HG03575 (cell line): ENCODE measurements around the gene ZBTB46.
"Not testable (repeated sequence)": the region's sequence is repeated elsewhere in the genome, so short reads cannot be mapped to it uniquely, and the experiment has no call there.

Experiments used
- ATAC-seq: cut with Tn5 transposase; IDR thresholded peaks from one replicate; pipeline ENCODE4 v1.9.1; 2021; ENCODE audit not compliant: unreplicated experiment, insufficient number of reproducible peaks, low FRiP score; ENCODE audit errors: extremely low read depth

Gene ZBTB46

GRCh38 chr20:63795178-63795830 is 35.8 kb downstream of the ZBTB46 start:
- ATAC-seq, result no peak

DNA sequence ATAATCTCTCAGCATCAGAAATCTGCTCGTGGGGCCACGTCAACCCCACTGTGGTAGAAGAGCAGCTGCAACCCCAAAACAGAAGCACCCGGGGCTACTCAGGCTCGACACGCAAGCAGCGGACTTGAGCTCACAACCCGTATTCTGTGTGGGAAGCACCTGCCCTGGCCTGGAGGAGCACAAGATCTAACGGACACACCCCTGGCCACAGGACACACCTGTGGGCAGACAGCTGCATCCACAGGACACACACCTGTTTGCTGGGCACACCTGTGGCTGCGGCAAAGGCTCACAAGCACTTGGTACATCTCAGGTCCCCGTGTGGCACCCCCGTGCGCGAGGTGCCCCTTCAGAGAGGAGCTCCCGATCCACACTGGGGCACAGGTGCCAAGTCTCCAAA is 36.5 kb downstream of the ZBTB46 start:
- no peak for ATAC-seq

- ATAC-seq, result no peak
Observed at GRCh38 chr20:63792866-63793265, 38.2 kb downstream of the ZBTB46 start.

GRCh38 chr20:63791497-63792156 is 39.4 kb downstream of the ZBTB46 start:
- no peak for ATAC-seq

DNA sequence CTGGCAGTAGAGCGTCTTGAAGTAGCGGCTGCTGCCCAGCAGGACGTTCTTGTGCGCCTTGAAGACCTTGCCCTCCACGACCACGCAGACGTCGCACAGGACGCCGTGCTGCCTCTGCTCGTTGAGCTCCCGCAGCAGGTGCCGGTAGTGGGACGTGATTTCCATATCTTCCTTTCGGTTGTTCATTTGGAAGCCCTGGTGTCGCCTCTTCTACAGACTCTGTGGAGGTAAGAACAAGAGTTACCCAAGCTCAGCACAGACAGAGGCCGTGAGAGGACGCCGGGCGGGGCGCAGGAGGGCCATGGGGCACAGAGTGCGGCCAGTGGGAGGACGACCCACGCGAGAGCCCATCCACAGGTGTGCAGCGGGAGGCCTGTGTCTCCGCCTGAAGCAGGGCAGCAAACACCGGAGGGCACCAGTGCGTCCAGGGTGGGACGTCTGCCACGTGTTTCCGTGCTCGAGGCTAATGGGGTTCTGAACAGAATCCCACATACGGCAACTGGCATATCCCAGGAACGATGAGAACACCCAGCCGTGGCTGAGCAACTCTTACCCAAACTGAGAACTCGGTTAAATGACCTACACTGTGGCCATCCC is 40.4 kb downstream of the ZBTB46 start:
- ATAC-seq, result no peak

- ATAC-seq, result no peak
Observed at GRCh38 chr20:63789836-63790571, 41.1 kb downstream of the ZBTB46 start.

- no peak for ATAC-seq
Observed at GRCh38 chr20:63787749-63788148, 43.3 kb downstream of the ZBTB46 start.

GRCh38 chr20:63787302-63787701 is 43.8 kb downstream of the ZBTB46 start:
- no peak for ATAC-seq

DNA sequence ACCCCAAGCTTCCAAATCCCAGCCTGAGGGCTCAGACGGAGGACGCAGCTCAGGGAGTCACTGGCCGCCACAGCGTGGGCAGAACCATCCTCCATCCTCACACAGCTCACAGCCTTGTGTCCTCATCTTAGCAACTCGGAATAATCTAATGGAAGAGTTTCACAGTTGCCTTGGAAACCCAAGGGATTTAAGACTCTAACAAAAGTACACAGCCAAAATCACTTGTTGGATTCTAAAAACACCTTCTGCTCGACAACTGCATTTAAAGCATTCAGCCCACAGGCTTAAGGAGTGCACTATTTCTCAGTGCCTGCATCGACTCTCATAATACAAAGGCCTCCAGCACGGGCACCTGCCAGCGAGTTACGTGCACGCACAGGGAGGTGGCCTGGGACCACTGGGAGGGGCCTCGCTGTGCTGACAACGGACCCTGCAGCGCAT is 45.4 kb downstream of the ZBTB46 start:
- no peak for ATAC-seq

DNA sequence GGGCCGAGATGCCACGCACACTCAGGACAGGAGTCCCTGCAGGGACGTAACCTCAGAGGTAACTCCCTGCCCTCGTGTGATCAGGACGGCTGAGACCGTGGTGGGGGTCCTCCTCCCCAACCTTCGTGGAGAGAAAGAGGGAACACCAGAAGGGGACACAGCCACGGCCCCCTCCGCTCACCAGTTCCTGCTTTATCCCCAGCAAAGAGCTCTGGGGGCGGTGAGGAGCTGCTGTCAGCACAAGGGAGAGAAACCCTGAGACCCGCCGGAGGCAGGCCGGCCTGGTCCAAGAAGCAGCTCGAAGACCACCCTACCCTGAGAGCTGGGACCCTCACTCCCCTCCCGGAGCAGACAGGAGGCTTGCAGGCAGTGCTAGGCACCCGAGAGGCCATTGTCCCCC is 47.1 kb downstream of the ZBTB46 start:
- ATAC-seq, result no peak

DNA sequence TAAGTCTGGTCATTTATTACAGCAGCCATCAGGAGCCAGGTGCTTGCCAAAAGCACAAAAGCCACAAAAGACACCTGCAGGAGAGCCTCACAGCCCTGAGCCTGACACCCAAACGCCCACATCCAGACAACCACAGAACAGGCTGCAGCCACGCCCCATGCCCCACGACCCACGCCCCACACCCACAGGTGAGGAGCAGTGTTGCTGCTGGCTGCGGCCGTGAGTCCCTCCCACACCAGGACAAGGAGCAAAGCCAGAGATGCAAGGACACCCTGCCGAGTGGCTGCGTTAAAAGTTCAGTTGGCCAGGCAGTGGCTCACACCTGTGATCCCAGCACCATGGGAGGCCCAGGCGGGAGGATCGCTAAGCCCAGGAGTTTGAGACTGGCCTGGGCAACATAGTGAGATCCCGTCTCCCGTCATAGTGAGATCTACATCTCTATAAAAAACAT is 48.5 kb downstream of the ZBTB46 start:
- ATAC-seq, result no peak

DNA sequence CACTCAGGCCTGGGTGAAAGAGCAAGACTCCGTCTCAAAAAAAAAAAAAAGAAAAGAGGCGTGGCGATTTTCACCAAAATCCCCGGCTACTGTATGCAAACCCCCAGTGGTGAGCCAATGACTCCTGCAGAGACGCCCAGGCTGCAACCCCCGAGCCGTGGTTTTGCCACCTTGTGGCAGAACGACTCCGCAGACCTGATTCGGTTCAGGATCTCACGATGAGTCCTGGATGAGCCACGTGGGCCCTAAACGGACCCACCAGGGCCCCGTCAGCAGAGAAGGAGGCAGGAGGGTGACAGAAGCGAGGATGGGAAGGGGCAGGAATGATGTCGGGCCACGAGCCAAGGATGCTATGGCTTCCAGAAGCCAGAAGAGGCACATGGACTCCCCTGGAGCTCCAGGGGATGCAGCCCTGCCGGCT is 49.0 kb downstream of the ZBTB46 start:
- ATAC-seq, result no peak

DNA sequence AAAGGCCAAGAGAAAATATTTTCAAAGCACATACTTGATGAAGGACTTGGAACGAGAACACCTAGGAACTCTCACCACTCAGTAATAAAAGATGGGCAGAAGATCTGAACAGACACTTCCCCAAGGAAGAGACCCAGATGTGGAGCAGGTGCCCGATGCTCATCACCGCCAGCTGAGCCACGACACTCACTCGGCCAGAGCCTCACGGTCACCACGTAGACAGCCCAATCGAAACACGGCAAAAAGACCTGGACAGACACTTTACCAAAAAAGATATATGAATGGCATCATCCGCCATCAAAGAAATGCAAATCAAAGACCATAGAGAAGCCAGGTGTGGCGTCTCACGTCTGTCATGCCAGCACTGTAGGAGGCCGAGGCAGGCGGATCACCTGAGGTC is 49.9 kb downstream of the ZBTB46 start:
- no peak for ATAC-seq

GRCh38 chr20:63778857-63779256 is 52.2 kb downstream of the ZBTB46 start:
- ATAC-seq, result no peak

- no peak for ATAC-seq
Observed at GRCh38 chr20:63778034-63778752, 52.9 kb downstream of the ZBTB46 start.

GRCh38 chr20:63777614-63778013 is 53.5 kb downstream of the ZBTB46 start:
- ATAC-seq, result no peak

DNA sequence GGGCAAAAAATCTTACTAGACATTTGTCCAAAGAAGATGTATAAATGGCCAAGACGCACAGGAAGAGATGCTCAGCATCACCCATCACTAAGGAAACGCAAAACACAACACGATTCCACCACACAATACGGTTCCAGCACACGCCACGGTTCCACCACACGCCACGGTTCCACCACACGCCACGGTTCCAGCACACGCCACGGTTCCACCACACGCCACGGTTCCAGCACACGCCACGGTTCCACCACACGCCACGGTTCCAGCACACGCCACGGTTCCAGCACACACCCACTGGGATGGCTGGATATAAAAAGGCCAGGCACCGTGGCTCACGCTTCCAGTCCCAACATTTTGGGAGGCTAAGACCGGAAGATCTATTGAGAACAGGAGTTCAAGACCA is 54.2 kb downstream of the ZBTB46 start:
- ATAC-seq, result not testable (repeated sequence)

GRCh38 chr20:63775096-63775978 is 55.7 kb downstream of the ZBTB46 start:
- ATAC-seq, result no peak
